ENCODE results near the gene FOXD4L3. TPM values are rescaled to one million over a fixed set of nuclear protein-coding genes. Genes with fewer than 3 reads are reported as not detected.
"Not testable (repeated sequence)": the region's sequence is repeated elsewhere in the genome, so short reads cannot be mapped to it uniquely, and the experiment has no call there.

The FOXD4L3 gene
- total and polyA plus RNA-seq, 2 donors from 2014 or later: not detected

GRCh38 chr9:68335935-68336334 lies 33.3 kb downstream of the FOXD4L3 start:
- intact Hi-C loops (cut with DNase I); H3K36me3 ChIP-seq (ENCODE audit: control insufficient read depth in 2 of 3, insufficient read depth in 3 of 3, low read length in 3 of 3); H3K27ac ChIP-seq (ENCODE audit: low read depth in 2 of 2, low read length in 2 of 2); H3K9me3 ChIP-seq (ENCODE audit: control insufficient read depth in 2 of 3, insufficient read depth in 1 of 3, low read length in 3 of 3); FAIRE-seq; H3K27me3 ChIP-seq (ENCODE audit: control insufficient read depth, insufficient read depth, low read length); H3K9ac ChIP-seq (ENCODE audit: low read length in 3 of 3); H3K4me3 ChIP-seq (ENCODE audit: low read length in 3 of 3); DNase-seq; H3K4me1 ChIP-seq (ENCODE audit: control insufficient read depth in 2 of 3, insufficient read depth in 2 of 3, low read depth in 1 of 3, low read length in 3 of 3): not testable (repeated sequence)

GRCh38 chr9:68336639-68337339 lies 34.1 kb downstream of the FOXD4L3 start:
- H3K27ac ChIP-seq (ENCODE audit: low read depth in 2 of 2, low read length in 2 of 2); H3K9ac ChIP-seq (ENCODE audit: low read length in 3 of 3); H3K9me3 ChIP-seq (ENCODE audit: control insufficient read depth in 2 of 3, insufficient read depth in 1 of 3, low read length in 3 of 3); H3K36me3 ChIP-seq (ENCODE audit: control insufficient read depth in 2 of 3, insufficient read depth in 3 of 3, low read length in 3 of 3); H3K4me1 ChIP-seq (ENCODE audit: control insufficient read depth in 2 of 3, insufficient read depth in 2 of 3, low read depth in 1 of 3, low read length in 3 of 3); FAIRE-seq; H3K4me3 ChIP-seq (ENCODE audit: low read length in 3 of 3); intact Hi-C loops (cut with DNase I); H3K27me3 ChIP-seq (ENCODE audit: control insufficient read depth, insufficient read depth, low read length): not testable (repeated sequence)
- peak in 1 of 5 donors; percentile 8 for DNase-seq

- H3K9ac ChIP-seq (ENCODE audit: low read length in 3 of 3); H3K4me1 ChIP-seq (ENCODE audit: control insufficient read depth in 2 of 3, insufficient read depth in 2 of 3, low read depth in 1 of 3, low read length in 3 of 3); FAIRE-seq; H3K36me3 ChIP-seq (ENCODE audit: control insufficient read depth in 2 of 3, insufficient read depth in 3 of 3, low read length in 3 of 3); H3K9me3 ChIP-seq (ENCODE audit: control insufficient read depth in 2 of 3, insufficient read depth in 1 of 3, low read length in 3 of 3); intact Hi-C loops (cut with DNase I); H3K27ac ChIP-seq (ENCODE audit: low read depth in 2 of 2, low read length in 2 of 2); H3K4me3 ChIP-seq (ENCODE audit: low read length in 3 of 3); H3K27me3 ChIP-seq (ENCODE audit: control insufficient read depth, insufficient read depth, low read length): not testable (repeated sequence)
- peak in 1 of 5 donors; percentile 34 for DNase-seq
These were observed 35.3 kb downstream of the FOXD4L3 start for GRCh38 chr9:68338000-68338399.

- H3K36me3 ChIP-seq (ENCODE audit: control insufficient read depth in 2 of 3, insufficient read depth in 3 of 3, low read length in 3 of 3); H3K9ac ChIP-seq (ENCODE audit: low read length in 3 of 3); intact Hi-C loops (cut with DNase I); H3K27me3 ChIP-seq (ENCODE audit: control insufficient read depth, insufficient read depth, low read length); H3K4me1 ChIP-seq (ENCODE audit: control insufficient read depth in 2 of 3, insufficient read depth in 2 of 3, low read depth in 1 of 3, low read length in 3 of 3); H3K4me3 ChIP-seq (ENCODE audit: low read length in 3 of 3); H3K9me3 ChIP-seq (ENCODE audit: control insufficient read depth in 2 of 3, insufficient read depth in 1 of 3, low read length in 3 of 3); FAIRE-seq; DNase-seq; H3K27ac ChIP-seq (ENCODE audit: low read depth in 2 of 2, low read length in 2 of 2): not testable (repeated sequence)
These were observed 39.8 kb downstream of the FOXD4L3 start for GRCh38 chr9:68342265-68343025.

GRCh38 chr9:68343242-68343641 lies 40.6 kb downstream of the FOXD4L3 start:
- intact Hi-C loops (cut with DNase I); H3K36me3 ChIP-seq (ENCODE audit: control insufficient read depth in 2 of 3, insufficient read depth in 3 of 3, low read length in 3 of 3); DNase-seq; H3K9me3 ChIP-seq (ENCODE audit: control insufficient read depth in 2 of 3, insufficient read depth in 1 of 3, low read length in 3 of 3); H3K4me3 ChIP-seq (ENCODE audit: low read length in 3 of 3); FAIRE-seq; H3K9ac ChIP-seq (ENCODE audit: low read length in 3 of 3); H3K27me3 ChIP-seq (ENCODE audit: control insufficient read depth, insufficient read depth, low read length); H3K27ac ChIP-seq (ENCODE audit: low read depth in 2 of 2, low read length in 2 of 2); H3K4me1 ChIP-seq (ENCODE audit: control insufficient read depth in 2 of 3, insufficient read depth in 2 of 3, low read depth in 1 of 3, low read length in 3 of 3): not testable (repeated sequence)

- H3K27me3 ChIP-seq (ENCODE audit: control insufficient read depth, insufficient read depth, low read length); H3K4me1 ChIP-seq (ENCODE audit: control insufficient read depth in 2 of 3, insufficient read depth in 2 of 3, low read depth in 1 of 3, low read length in 3 of 3); H3K9ac ChIP-seq (ENCODE audit: low read length in 3 of 3); FAIRE-seq; H3K27ac ChIP-seq (ENCODE audit: low read depth in 2 of 2, low read length in 2 of 2); H3K9me3 ChIP-seq (ENCODE audit: control insufficient read depth in 2 of 3, insufficient read depth in 1 of 3, low read length in 3 of 3); DNase-seq; intact Hi-C loops (cut with DNase I); H3K36me3 ChIP-seq (ENCODE audit: control insufficient read depth in 2 of 3, insufficient read depth in 3 of 3, low read length in 3 of 3); H3K4me3 ChIP-seq (ENCODE audit: low read length in 3 of 3): not testable (repeated sequence)
These were observed 41.3 kb downstream of the FOXD4L3 start for GRCh38 chr9:68343992-68344391.

GRCh38 chr9:68351689-68352088 lies 49.0 kb downstream of the FOXD4L3 start:
- H3K9ac ChIP-seq (ENCODE audit: low read length in 3 of 3); H3K4me1 ChIP-seq (ENCODE audit: control insufficient read depth in 2 of 3, insufficient read depth in 2 of 3, low read depth in 1 of 3, low read length in 3 of 3); H3K4me3 ChIP-seq (ENCODE audit: low read length in 3 of 3); FAIRE-seq; H3K27me3 ChIP-seq (ENCODE audit: control insufficient read depth, insufficient read depth, low read length); H3K36me3 ChIP-seq (ENCODE audit: control insufficient read depth in 2 of 3, insufficient read depth in 3 of 3, low read length in 3 of 3); DNase-seq; intact Hi-C loops (cut with DNase I); H3K9me3 ChIP-seq (ENCODE audit: control insufficient read depth in 2 of 3, insufficient read depth in 1 of 3, low read length in 3 of 3); H3K27ac ChIP-seq (ENCODE audit: low read depth in 2 of 2, low read length in 2 of 2): not testable (repeated sequence)
